Uterus (tissue), 4 donors: ENCODE results near the gene DDX41. TPM values are rescaled to one million over a fixed set of nuclear protein-coding genes. Genes with fewer than 3 reads are reported as not detected.
"Not testable (repeated sequence)": the region's sequence is repeated elsewhere in the genome, so short reads cannot be mapped to it uniquely, and the experiment has no call there.

Source experiments
- DNase-seq, 2 donors: peaks; one replicate each; pipeline ENCODE4 v3.0.0-alpha.2; 2019 to 2020
- H3K27ac ChIP-seq, 2 donors: fragments of 200-600 bp; sonication (generic); 1 replicate in 1 of 2; 2 replicates in 1 of 2; pipeline ENCODE4 v1.5.1; 2016 to 2018
- H3K27me3 ChIP-seq, 2 donors: fragments of 200-600 bp; sonication (generic); one replicate each; pipeline ENCODE4 v1.5.1; 2018 to 2019; ENCODE audit warnings: control low read depth in 1 of 2
- H3K36me3 ChIP-seq, 2 donors: fragments of 200-600 bp; sonication (generic); one replicate each; pipeline ENCODE4 v1.5.1; 2019; ENCODE audit warnings: control low read depth in 1 of 2
- H3K4me1 ChIP-seq, 2 donors: fragments of 200-600 bp; sonication (generic); one replicate each; pipeline ENCODE4 v1.5.1; 2018 to 2019; ENCODE audit warnings: control low read depth in 1 of 2
- H3K4me3 ChIP-seq, 2 donors: fragments of 200-600 bp; sonication (generic); 1 replicate in 1 of 2; 2 replicates in 1 of 2; pipeline ENCODE4 v1.5.1; 2018 to 2019; ENCODE audit warnings: mild to moderate bottlenecking in 1 of 2
- H3K9me3 ChIP-seq, 2 donors: fragments of 200-600 bp; sonication (generic); one replicate each; pipeline ENCODE4 v1.5.1; 2019; ENCODE audit warnings: control low read depth in 1 of 2
- POLR2A ChIP-seq, 2 donors: fragments of 450-650 bp; IDR thresholded peaks; one replicate each; pipeline ENCODE4 v1.6.1; 2016; ENCODE audit warnings: antibody characterized with exemption in 2 of 2, mild to moderate bottlenecking in 1 of 2, moderate library complexity in 1 of 2
- intact Hi-C: fragments of 100-400 bp; cut with DNase I; formaldehyde crosslinking; loops from one replicate; pipeline ENCODE4 v1.15.1; 2023; ENCODE audit warnings: low total_unique reads
- total RNA-seq, 4 donors: library from RNA; depleted of rRNA in 3 of 4; stranded (reverse); fragments of >200 nt in 3 of 4; gene quantifications; one replicate each; pipeline versions ENCODE4 v1.1.0 to v1.2.4, GENCODE V29; 2014 to 2023
- TF ChIP-seq, protein P1 (sequence below), 4 experiments: fragments of 200-600 bp in 2 of 4; fragments of 450-650 bp in 2 of 4; sonication (generic) in 2 of 4; IDR thresholded peaks; one replicate each; pipeline ENCODE4 v1.5.1; 2016 to 2019; ENCODE audit warnings: antibody characterized with exemption in 4 of 4, mild to moderate bottlenecking in 2 of 4, moderate library complexity in 1 of 4
- donor health status: DM: yes; HTN: yes; CAD: no.

Gene DDX41
- total RNA-seq, 4 donors from 2014 or later: 61.0 to 146 (median 95.6) TPM

DNA sequence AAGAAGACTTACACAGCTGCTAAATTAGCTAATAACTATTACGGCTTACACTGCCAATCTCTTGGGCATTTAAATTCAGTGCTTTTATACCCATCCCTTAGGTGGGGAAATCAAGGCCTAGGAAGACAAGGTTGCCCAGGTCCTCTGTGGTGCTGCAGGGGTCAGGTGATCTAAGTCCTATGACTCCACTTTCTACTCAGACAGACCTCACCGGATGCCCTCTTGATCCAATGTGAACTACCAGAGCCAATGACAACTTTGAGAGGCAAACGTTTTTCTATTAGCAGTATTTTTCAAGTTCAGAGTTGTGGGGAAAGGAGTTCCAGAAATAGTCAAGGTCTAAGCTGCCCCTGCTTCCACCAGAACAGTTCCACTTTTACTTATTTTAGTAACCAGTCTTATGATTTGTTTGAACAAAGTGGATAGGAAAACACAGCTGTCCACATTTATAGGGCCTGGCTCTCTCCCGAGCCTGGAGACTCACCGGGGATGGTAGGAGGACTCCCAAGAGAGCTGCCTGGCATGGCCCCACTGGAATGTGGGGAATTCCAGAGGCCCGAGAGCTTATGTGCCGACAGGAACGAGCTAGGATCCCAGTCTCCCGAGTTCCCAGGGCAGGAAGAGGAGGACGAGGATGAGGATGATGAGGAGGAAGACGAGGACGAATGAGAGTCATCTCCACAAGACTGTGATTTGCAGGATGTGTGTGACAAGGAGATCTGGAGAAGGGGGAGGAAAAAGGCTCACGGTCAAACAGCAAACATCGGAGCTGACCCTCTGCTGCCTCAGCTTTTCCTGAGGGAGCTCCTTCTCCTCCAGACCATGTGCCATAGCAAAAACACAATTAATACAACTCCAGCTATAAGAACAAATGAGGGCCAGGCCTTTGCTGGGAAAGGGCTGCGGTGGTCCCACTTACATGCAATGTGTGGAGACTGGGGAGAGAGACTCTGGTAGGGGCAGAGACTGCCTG lies 20.9 kb upstream of the DDX41 start:
- Histone ChIP-seq H3K9me3 (no peaks in the 10 kb centered on the region), H3K27me3 (no peaks in the 10 kb centered on the region), H3K4me3 (no peak overlapping the region), H3K36me3 (no peaks in the 10 kb centered on the region), H3K4me1 (peaks cover 0 to 13% of the 10 kb centered on the region in 2 donors), H3K27ac (peak overlapping the region; percentile 71 to 89)
- intact Hi-C loops: no loop called here
- DNase-seq: peak; percentile 55 to 68
- TF ChIP-seq, protein P1, sequence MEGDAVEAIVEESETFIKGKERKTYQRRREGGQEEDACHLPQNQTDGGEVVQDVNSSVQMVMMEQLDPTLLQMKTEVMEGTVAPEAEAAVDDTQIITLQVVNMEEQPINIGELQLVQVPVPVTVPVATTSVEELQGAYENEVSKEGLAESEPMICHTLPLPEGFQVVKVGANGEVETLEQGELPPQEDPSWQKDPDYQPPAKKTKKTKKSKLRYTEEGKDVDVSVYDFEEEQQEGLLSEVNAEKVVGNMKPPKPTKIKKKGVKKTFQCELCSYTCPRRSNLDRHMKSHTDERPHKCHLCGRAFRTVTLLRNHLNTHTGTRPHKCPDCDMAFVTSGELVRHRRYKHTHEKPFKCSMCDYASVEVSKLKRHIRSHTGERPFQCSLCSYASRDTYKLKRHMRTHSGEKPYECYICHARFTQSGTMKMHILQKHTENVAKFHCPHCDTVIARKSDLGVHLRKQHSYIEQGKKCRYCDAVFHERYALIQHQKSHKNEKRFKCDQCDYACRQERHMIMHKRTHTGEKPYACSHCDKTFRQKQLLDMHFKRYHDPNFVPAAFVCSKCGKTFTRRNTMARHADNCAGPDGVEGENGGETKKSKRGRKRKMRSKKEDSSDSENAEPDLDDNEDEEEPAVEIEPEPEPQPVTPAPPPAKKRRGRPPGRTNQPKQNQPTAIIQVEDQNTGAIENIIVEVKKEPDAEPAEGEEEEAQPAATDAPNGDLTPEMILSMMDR (IDR thresholded peaks at IDR 0.05): no peak
- TF ChIP-seq POLR2A (IDR thresholded peaks at IDR 0.05): no peak

DNA sequence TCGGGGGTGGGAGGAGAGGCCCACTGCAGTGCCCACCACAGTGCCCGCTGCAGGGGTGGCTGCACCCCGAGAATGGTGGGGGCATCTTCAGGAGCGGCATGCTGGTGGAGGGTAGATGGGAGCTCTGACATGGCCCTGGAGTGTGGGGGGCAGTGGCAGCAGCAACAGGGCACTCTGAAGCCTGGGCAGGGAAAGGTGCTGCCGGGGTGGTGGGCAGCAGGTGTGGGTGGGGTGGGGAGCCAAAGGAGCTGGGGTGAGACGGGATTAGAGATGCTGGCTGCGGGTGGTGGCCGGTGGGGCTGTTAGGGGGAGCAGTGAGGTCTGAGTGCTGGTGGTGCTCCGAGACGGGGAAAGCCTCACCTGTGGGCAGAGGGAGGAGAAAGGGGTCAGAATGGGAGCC lies 19.6 kb upstream of the DDX41 start:
- intact Hi-C loops: no loop called here
- TF ChIP-seq POLR2A (IDR thresholded peaks at IDR 0.05): no peak
- TF ChIP-seq, protein P1 (IDR thresholded peaks at IDR 0.05): no peak
- Histone ChIP-seq H3K27me3 (no peaks in the 10 kb centered on the region), H3K4me1 (peaks cover 0 to 13% of the 10 kb centered on the region in 2 donors), H3K9me3 (no peaks in the 10 kb centered on the region), H3K36me3 (no peaks in the 10 kb centered on the region), H3K27ac (peak overlapping the region; percentile 71 to 89), H3K4me3 (no peak overlapping the region)
- DNase-seq: no peak

GRCh38 chr5:177535125-177535524 lies 18.4 kb upstream of the DDX41 start:
- no peak overlapping the region for H3K4me3 ChIP-seq
- no peak for DNase-seq
- peaks cover 0 to 13% of the 10 kb centered on the region in 2 donors for H3K4me1 ChIP-seq
- TF ChIP-seq, protein P1 (IDR thresholded peaks at IDR 0.05): no peak
- TF ChIP-seq POLR2A (IDR thresholded peaks at IDR 0.05): no peak
- H3K9me3 ChIP-seq: no peaks in the 10 kb centered on the region
- H3K36me3 ChIP-seq: no peaks in the 10 kb centered on the region
- no peaks in the 10 kb centered on the region for H3K27me3 ChIP-seq
- peak overlapping the region in 1 of 2 donors; percentile 89 for H3K27ac ChIP-seq
- intact Hi-C loops: no loop called here

- H3K27ac ChIP-seq, H3K4me3 ChIP-seq, H3K27me3 ChIP-seq, H3K9me3 ChIP-seq, intact Hi-C loops, H3K36me3 ChIP-seq, DNase-seq: not testable (repeated sequence)
- H3K4me1 ChIP-seq: peaks cover 0 to 13% of the 10 kb centered on the region in 2 donors
These were observed 17.7 kb upstream of the DDX41 start for GRCh38 chr5:177534433-177534832.

GRCh38 chr5:177531209-177531940 lies 14.6 kb upstream of the DDX41 start:
- Histone ChIP-seq H3K9me3 (no peaks in the 10 kb centered on the region), H3K36me3 (no peaks in the 10 kb centered on the region), H3K27me3 (no peaks in the 10 kb centered on the region), H3K27ac (no peak overlapping the region), H3K4me1 (peaks cover 0 to 3% of the 10 kb centered on the region in 2 donors), H3K4me3 (no peak overlapping the region)
- TF ChIP-seq, protein P1 (IDR thresholded peaks at IDR 0.05): no peak
- no peak for TF ChIP-seq POLR2A (IDR thresholded peaks at IDR 0.05)
- DNase-seq: no peak
- intact Hi-C loops: no loop called here
